Mammary epithelial cell (primary cell): ENCODE measurements around the gene SHANK3.

Source experiments
- CTCF ChIP-seq, 2 donors: IDR thresholded peaks in 1 of 2; conservative IDR thresholded peaks in 1 of 2; 2 replicates each; pipeline ENCODE4 v1.5.1; 2011 to 2012; ENCODE audit warnings: inconsistent platforms in 2 of 2, low read length in 2 of 2, mild to moderate bottlenecking in 2 of 2, control low read depth in 1 of 2, low read depth in 1 of 2; ENCODE audit not compliant: insufficient read depth in 1 of 2; ENCODE audit errors: extremely low read depth in 1 of 2
- EZH2 ChIP-seq: IDR thresholded peaks from 2 replicates; pipeline ENCODE4 v1.6.1; 2012; ENCODE audit warnings: low read length, inconsistent platforms, borderline replicate concordance

- no peak for TF ChIP-seq CTCF (conservative IDR thresholded peaks at IDR 0.05 in 1 of 2, IDR thresholded peaks at IDR 0.05 in 1 of 2; ENCODE audit: extremely low read depth in 1 of 2, insufficient read depth in 1 of 2, low read depth in 1 of 2, low read length in 2 of 2)
- TF ChIP-seq EZH2, result no peak
These were observed 46.2 kb upstream of the SHANK3 start for GRCh38 chr22:50626314-50626849.
